ENCODE data around the gene KCNH4.
A peak's percentile ranks its signal among the peaks of the same experiment; 100 is the strongest.

Gene KCNH4

DNA sequence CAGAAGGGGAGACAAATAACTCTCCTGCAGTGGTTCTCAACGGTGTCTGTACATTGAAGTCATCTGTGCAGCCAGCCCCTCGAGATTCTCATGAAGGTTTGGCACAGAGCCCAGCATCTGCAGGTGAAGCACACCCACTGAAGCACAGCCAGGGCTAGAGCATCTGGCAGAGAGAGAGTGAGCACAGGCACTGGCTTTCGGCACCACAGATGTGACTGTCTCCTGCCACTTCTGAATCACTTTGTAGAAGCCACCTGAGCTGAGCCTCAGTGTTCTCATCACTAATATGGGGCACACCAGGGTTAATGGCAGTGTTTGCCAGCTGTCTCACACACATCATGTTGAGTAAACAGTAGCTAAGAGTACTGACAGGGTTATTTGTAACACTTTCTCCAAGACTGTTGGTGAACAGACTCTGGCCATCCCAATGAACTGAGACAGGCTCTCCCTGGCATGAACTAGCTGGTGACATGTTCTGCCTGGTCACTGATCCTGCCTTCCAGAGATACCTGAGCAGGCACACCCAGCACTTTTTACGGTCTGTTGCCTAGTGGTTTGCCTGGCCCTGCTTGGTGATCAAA is 47.4 kb downstream of the KCNH4 start:
- no peak for TF ChIP-seq CTCF (IDR thresholded peaks at IDR 0.05; ENCODE audit: poor library complexity, severe bottlenecking)
- no peak for DNase-seq (ENCODE audit: low spot score)
- no peaks in the 10 kb centered on the region for H3K9me3 ChIP-seq (ENCODE audit: severe bottlenecking)
- peak overlapping the region; percentile 75 for H3K27ac ChIP-seq (ENCODE audit: poor library complexity, severe bottlenecking)
- peaks cover 35% of the 10 kb centered on the region for H3K4me1 ChIP-seq (ENCODE audit: insufficient read depth, poor library complexity, severe bottlenecking)
- ATAC-seq (ENCODE audit: low read depth): no peak
- no peak overlapping the region for H3K4me3 ChIP-seq (ENCODE audit: severe bottlenecking)
- H3K27me3 ChIP-seq (ENCODE audit: insufficient read depth, poor library complexity, severe bottlenecking): no peaks in the 10 kb centered on the region
- H3K36me3 ChIP-seq (ENCODE audit: low read depth): peaks cover 47% of the 10 kb centered on the region

DNA sequence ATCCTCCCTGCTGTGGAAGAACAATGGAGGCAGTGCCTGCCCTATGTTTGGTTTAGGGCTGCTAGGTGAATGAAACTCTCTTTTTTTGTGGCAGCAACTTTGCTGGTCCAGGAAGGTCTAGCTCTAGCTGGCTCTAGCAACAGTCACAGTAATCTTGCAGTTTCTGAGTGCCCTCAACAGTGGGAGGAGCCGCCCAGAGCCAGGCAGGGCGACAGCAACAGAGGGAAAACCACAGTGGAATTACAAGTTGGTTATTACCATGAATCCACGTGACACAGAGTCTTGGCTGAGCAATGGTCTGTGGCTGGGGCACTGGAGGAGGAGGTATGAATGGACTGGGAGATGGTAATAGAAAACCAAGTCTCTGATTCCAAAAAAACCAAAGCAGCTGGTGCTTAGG is 48.0 kb downstream of the KCNH4 start:
- Histone ChIP-seq H3K27me3 (ENCODE audit: insufficient read depth, poor library complexity, severe bottlenecking) (no peaks in the 10 kb centered on the region), H3K27ac (ENCODE audit: poor library complexity, severe bottlenecking) (peak overlapping the region; percentile 75), H3K4me1 (ENCODE audit: insufficient read depth, poor library complexity, severe bottlenecking) (peaks cover 35% of the 10 kb centered on the region), H3K9me3 (ENCODE audit: severe bottlenecking) (no peaks in the 10 kb centered on the region), H3K36me3 (ENCODE audit: low read depth) (peaks cover 52% of the 10 kb centered on the region), H3K4me3 (ENCODE audit: severe bottlenecking) (no peak overlapping the region)
- ATAC-seq (ENCODE audit: low read depth) (peak; percentile 28; the same call in 1 of the 3 replicates), DNase-seq (ENCODE audit: low spot score) (no peak)
- no peak for TF ChIP-seq CTCF (IDR thresholded peaks at IDR 0.05; ENCODE audit: poor library complexity, severe bottlenecking)

DNA sequence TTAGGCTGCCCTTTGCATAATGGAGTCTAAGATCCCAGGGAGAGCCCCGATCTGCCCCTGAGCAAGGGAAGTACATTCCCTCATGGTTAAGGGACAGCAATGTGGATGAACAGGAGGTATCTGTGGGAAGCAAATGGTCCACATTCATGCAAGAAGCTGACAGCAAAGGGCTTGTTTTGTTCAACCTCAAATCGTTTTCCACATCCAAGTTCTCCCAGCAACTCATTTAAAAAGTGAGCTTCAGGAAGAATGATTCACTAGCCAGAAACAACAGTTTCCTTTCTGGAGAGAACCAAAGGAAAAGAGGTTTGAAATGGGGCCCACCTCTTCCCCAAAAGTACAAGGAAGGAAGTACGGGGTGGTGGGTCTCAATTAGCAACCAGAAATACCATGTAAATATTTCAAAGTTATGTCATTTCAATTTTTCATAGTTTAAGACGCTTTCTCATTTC is 48.9 kb downstream of the KCNH4 start:
- no peak for ATAC-seq (ENCODE audit: low read depth)

GRCh38 chr17:42131232-42131631 is 49.7 kb downstream of the KCNH4 start:
- Histone ChIP-seq H3K4me3 (ENCODE audit: severe bottlenecking) (no peak overlapping the region), H3K9me3 (ENCODE audit: severe bottlenecking) (no peaks in the 10 kb centered on the region), H3K4me1 (ENCODE audit: insufficient read depth, poor library complexity, severe bottlenecking) (peaks cover 33% of the 10 kb centered on the region), H3K36me3 (ENCODE audit: low read depth) (peaks cover 43% of the 10 kb centered on the region), H3K27ac (ENCODE audit: poor library complexity, severe bottlenecking) (no peak overlapping the region), H3K27me3 (ENCODE audit: insufficient read depth, poor library complexity, severe bottlenecking) (no peaks in the 10 kb centered on the region)
- no peak for ATAC-seq (ENCODE audit: low read depth)
- TF ChIP-seq CTCF (IDR thresholded peaks at IDR 0.05; ENCODE audit: poor library complexity, severe bottlenecking): no peak
- no peak for DNase-seq (ENCODE audit: low spot score)

More for the DNA sequence above, 48.9 kb downstream of the KCNH4 start:
- Histone ChIP-seq H3K27ac (ENCODE audit: poor library complexity, severe bottlenecking) (no peak overlapping the region), H3K4me1 (ENCODE audit: insufficient read depth, poor library complexity, severe bottlenecking) (peaks cover 35% of the 10 kb centered on the region), H3K27me3 (ENCODE audit: insufficient read depth, poor library complexity, severe bottlenecking) (no peaks in the 10 kb centered on the region), H3K9me3 (ENCODE audit: severe bottlenecking) (no peaks in the 10 kb centered on the region), H3K36me3 (ENCODE audit: low read depth) (peaks cover 48% of the 10 kb centered on the region), H3K4me3 (ENCODE audit: severe bottlenecking) (no peak overlapping the region)
- no peak for TF ChIP-seq CTCF (IDR thresholded peaks at IDR 0.05; ENCODE audit: poor library complexity, severe bottlenecking)
- no peak for DNase-seq (ENCODE audit: low spot score)

GRCh38 chr17:42130310-42130936 is 50.5 kb downstream of the KCNH4 start:
- Histone ChIP-seq H3K4me3 (ENCODE audit: severe bottlenecking) (no peak overlapping the region), H3K36me3 (ENCODE audit: low read depth) (peaks cover 51% of the 10 kb centered on the region), H3K27me3 (ENCODE audit: insufficient read depth, poor library complexity, severe bottlenecking) (no peaks in the 10 kb centered on the region), H3K4me1 (ENCODE audit: insufficient read depth, poor library complexity, severe bottlenecking) (peaks cover 25% of the 10 kb centered on the region), H3K9me3 (ENCODE audit: severe bottlenecking) (no peaks in the 10 kb centered on the region), H3K27ac (ENCODE audit: poor library complexity, severe bottlenecking) (no peak overlapping the region)
- no peak for TF ChIP-seq CTCF (IDR thresholded peaks at IDR 0.05; ENCODE audit: poor library complexity, severe bottlenecking)
- DNase-seq (ENCODE audit: low spot score) (no peak), ATAC-seq (ENCODE audit: low read depth) (no peak)
